ENCODE measurements around the gene KCTD16.

DNA sequence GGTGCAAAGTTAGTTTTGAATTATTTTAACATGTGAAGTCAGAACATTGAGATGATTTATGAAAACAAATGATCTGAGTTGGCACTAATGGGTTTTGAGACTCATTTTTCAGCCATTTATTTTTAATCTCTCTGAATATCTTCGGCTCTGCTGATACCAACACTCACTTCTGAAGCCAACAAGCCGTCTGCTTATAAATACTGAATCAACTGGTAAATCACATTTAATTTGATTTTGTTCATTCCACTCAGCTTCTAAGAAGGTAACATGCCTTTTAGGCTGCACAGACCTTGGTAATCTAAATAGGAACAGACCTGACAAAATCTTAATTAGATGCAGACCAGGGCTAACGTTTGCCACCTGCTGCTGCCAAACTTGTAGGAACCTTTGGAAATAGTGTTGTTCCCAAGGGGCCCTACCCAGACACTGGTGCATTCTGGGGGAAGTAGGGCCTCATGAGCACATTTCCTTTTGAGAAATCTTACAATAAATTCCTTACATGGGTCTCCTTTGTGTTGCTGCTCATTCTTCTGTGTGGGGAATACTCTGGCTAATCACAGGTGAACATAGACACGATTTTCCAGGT lies 182.2 kb downstream of the KCTD16 start:
- TF ChIP-seq, protein P1, sequence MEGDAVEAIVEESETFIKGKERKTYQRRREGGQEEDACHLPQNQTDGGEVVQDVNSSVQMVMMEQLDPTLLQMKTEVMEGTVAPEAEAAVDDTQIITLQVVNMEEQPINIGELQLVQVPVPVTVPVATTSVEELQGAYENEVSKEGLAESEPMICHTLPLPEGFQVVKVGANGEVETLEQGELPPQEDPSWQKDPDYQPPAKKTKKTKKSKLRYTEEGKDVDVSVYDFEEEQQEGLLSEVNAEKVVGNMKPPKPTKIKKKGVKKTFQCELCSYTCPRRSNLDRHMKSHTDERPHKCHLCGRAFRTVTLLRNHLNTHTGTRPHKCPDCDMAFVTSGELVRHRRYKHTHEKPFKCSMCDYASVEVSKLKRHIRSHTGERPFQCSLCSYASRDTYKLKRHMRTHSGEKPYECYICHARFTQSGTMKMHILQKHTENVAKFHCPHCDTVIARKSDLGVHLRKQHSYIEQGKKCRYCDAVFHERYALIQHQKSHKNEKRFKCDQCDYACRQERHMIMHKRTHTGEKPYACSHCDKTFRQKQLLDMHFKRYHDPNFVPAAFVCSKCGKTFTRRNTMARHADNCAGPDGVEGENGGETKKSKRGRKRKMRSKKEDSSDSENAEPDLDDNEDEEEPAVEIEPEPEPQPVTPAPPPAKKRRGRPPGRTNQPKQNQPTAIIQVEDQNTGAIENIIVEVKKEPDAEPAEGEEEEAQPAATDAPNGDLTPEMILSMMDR (IDR thresholded peaks at IDR 0.05), result no peak
- no peak for TF ChIP-seq POLR2AphosphoS5 (IDR thresholded peaks at IDR 0.05; ENCODE audit: low read depth, low read length)
- TF ChIP-seq SIN3A (IDR thresholded peaks at IDR 0.05; ENCODE audit: borderline replicate concordance, insufficient read depth, low read depth, low read length), result no peak
- TF ChIP-seq, protein P2, sequence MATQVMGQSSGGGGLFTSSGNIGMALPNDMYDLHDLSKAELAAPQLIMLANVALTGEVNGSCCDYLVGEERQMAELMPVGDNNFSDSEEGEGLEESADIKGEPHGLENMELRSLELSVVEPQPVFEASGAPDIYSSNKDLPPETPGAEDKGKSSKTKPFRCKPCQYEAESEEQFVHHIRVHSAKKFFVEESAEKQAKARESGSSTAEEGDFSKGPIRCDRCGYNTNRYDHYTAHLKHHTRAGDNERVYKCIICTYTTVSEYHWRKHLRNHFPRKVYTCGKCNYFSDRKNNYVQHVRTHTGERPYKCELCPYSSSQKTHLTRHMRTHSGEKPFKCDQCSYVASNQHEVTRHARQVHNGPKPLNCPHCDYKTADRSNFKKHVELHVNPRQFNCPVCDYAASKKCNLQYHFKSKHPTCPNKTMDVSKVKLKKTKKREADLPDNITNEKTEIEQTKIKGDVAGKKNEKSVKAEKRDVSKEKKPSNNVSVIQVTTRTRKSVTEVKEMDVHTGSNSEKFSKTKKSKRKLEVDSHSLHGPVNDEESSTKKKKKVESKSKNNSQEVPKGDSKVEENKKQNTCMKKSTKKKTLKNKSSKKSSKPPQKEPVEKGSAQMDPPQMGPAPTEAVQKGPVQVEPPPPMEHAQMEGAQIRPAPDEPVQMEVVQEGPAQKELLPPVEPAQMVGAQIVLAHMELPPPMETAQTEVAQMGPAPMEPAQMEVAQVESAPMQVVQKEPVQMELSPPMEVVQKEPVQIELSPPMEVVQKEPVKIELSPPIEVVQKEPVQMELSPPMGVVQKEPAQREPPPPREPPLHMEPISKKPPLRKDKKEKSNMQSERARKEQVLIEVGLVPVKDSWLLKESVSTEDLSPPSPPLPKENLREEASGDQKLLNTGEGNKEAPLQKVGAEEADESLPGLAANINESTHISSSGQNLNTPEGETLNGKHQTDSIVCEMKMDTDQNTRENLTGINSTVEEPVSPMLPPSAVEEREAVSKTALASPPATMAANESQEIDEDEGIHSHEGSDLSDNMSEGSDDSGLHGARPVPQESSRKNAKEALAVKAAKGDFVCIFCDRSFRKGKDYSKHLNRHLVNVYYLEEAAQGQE (IDR thresholded peaks at IDR 0.05; ENCODE audit: insufficient read depth in 1 of 2, low read depth in 2 of 2, low read length in 1 of 2), result no peak
- no peak for TF ChIP-seq TCF7L2 (IDR thresholded peaks at IDR 0.05; ENCODE audit: low read depth, low read length)

Data from Panc1 (cell line).